Upper lobe of left lung (tissue), 4 donors: ENCODE data around the gene DDX10.

Experiments used
- CTCF ChIP-seq, 6 experiments: fragments of 450-650 bp in 4 of 6; fragments of 200-600 bp in 2 of 6; sonication (generic) in 2 of 6; IDR thresholded peaks; one replicate each; pipeline ENCODE4 v1.5.1; 2016 to 2019; ENCODE audit warnings: antibody characterized with exemption in 6 of 6
- EP300 ChIP-seq, 4 donors: sonication (generic); formaldehyde crosslinking; IDR thresholded peaks; one replicate each; pipeline ENCODE4 v1.5.1; 2017; ENCODE audit warnings: antibody characterized with exemption in 4 of 4, control low read depth in 2 of 4

DNA sequence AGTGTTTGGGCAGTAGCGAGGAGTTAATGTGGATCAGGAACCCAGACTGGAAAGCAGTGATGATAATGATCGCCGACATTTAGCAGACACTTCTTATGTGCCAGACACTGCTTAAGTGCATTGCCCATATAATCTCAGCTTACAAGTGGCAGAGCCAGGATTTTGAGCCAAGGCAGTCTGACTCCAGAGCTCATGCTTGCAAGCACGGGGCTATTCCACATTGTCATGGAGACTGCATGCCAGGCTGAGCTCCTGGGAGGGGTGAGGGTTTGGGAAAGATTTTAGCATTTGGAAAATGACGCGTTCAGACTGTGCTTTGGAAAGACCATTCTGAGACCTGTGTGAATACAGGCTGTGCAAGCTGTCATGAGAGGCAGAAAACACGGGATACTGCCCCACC is 302.7 kb downstream of the DDX10 start:
- TF ChIP-seq CTCF (IDR thresholded peaks at IDR 0.05) (no peak), EP300 (IDR thresholded peaks at IDR 0.05) (no peak)
